Left ventricle myocardium inferior (tissue), 1 donor: ENCODE data around the gene GPATCH4. TPM values are rescaled to one million over a fixed set of nuclear protein-coding genes. Genes with fewer than 3 reads are reported as not detected.

Experiments used
- DNase-seq: peaks from one replicate; pipeline ENCODE4 v3.0.0-alpha.2; 2020
- H3K27ac ChIP-seq: fragments of 200-600 bp; replicated peaks from 2 replicates; pipeline ENCODE4 v1.8.0; 2021
- H3K27me3 ChIP-seq: fragments of 200-600 bp; 2 replicates; pipeline ENCODE4 v1.8.0; 2021; ENCODE audit warnings: low read depth
- H3K36me3 ChIP-seq: fragments of 200-600 bp; 2 replicates; pipeline ENCODE4 v1.8.0; 2021
- H3K4me1 ChIP-seq: fragments of 200-600 bp; 2 replicates; pipeline ENCODE4 v1.8.0; 2021
- H3K4me3 ChIP-seq: fragments of 200-600 bp; 2 replicates; pipeline ENCODE4 v1.8.0; 2021; ENCODE audit warnings: mild to moderate bottlenecking, moderate library complexity
- H3K9me3 ChIP-seq: fragments of 200-600 bp; replicated peaks from 2 replicates; pipeline ENCODE4 v1.8.0; 2021
- CTCF ChIP-seq: fragments of 200-600 bp; IDR thresholded peaks from 2 replicates; pipeline ENCODE4 v1.8.0; 2021; ENCODE audit warnings: antibody characterized with exemption, mild to moderate bottlenecking, borderline replicate concordance
- intact Hi-C: fragments of 100-400 bp; cut with micrococcal nuclease; formaldehyde crosslinking; loops from one replicate; pipeline ENCODE4 v1.11.0; 2022
- total RNA-seq: library from RNA; stranded (reverse); fragmentation: NEBNext Ultra II Directional; extraction: Animal tissue kit (Norgen Biotek cat#: 25700); gene quantifications from one replicate; pipeline ENCODE4 v1.2.1, GENCODE V29; 2021
- donor health status: DM: no; HTN: yes; CAD: no; lungs with severe emphysema.

The GPATCH4 gene
- total RNA-seq, 1 donor from 2014 or later, result 15.1 TPM

GRCh38 chr1:156566436-156566835 lies 34.8 kb downstream of the GPATCH4 start:
- intact Hi-C loops, result no loop called here
- Histone ChIP-seq H3K36me3 (no peaks in the 10 kb centered on the region), H3K27ac (no peak overlapping the region), H3K27me3 (no peaks in the 10 kb centered on the region), H3K4me3 (no peak overlapping the region), H3K4me1 (peaks cover 4% of the 10 kb centered on the region), H3K9me3 (no peaks in the 10 kb centered on the region)
- DNase-seq, result no peak
- TF ChIP-seq CTCF, result no peak

GRCh38 chr1:156565519-156565918 lies 35.8 kb downstream of the GPATCH4 start:
- Histone ChIP-seq H3K27me3 (no peaks in the 10 kb centered on the region), H3K9me3 (no peaks in the 10 kb centered on the region), H3K4me1 (no peaks in the 10 kb centered on the region), H3K4me3 (no peak overlapping the region), H3K36me3 (no peaks in the 10 kb centered on the region), H3K27ac (no peak overlapping the region)
- TF ChIP-seq CTCF, result no peak
- intact Hi-C loops, result no loop called here
- no peak for DNase-seq

DNA sequence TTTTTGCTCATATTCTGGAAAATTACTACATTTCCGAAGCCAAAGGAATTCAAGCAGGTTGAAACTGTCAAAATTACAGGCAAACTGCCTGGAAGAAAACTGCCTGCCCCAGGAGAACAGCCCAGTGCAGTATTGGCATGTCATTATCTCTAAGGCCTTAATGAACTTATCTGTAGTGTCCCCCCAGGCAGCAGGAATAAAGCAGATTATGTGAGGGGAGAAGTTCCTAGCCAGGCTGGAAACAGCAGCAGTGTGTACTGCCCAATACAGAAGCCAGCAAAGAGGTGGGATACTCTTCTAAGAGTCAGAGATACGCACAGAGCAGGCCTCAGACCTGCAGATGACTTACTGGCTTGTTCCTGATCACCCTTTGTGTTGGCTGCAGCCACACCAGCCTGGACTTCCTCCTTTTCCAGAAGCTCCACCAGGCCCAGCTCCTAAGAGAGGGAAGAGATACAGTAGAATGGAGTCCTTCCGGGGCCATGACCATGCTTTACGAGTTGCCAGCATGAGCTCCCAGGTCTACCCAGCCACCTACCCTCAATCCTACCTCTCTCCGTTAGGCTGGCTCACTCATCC lies 40.6 kb downstream of the GPATCH4 start:
- H3K36me3 ChIP-seq, result no peaks in the 10 kb centered on the region
- TF ChIP-seq CTCF, result no peak
- H3K27ac ChIP-seq, result peak overlapping the region; percentile 33
- intact Hi-C loops, result no loop called here
- no peak for DNase-seq
- H3K4me1 ChIP-seq, result no peaks in the 10 kb centered on the region
- H3K27me3 ChIP-seq, result no peaks in the 10 kb centered on the region
- H3K4me3 ChIP-seq, result no peak overlapping the region
- no peaks in the 10 kb centered on the region for H3K9me3 ChIP-seq

GRCh38 chr1:156559797-156560385 lies 41.4 kb downstream of the GPATCH4 start:
- no peaks in the 10 kb centered on the region for H3K27me3 ChIP-seq
- H3K27ac ChIP-seq, result no peak overlapping the region
- no peaks in the 10 kb centered on the region for H3K9me3 ChIP-seq
- TF ChIP-seq CTCF, result no peak
- H3K4me3 ChIP-seq, result no peak overlapping the region
- no peaks in the 10 kb centered on the region for H3K4me1 ChIP-seq
- intact Hi-C loops, result no loop called here
- H3K36me3 ChIP-seq, result no peaks in the 10 kb centered on the region
- DNase-seq, result no peak

GRCh38 chr1:156559086-156559796 lies 42.0 kb downstream of the GPATCH4 start:
- Histone ChIP-seq H3K9me3 (no peaks in the 10 kb centered on the region), H3K27ac (no peak overlapping the region)
- no peak for TF ChIP-seq CTCF

More at GRCh38 chr1:156559086-156559796, 42.0 kb downstream of the GPATCH4 start:
- DNase-seq, result no peak
- intact Hi-C loops, result no loop called here
- no peaks in the 10 kb centered on the region for H3K36me3 ChIP-seq
- H3K27me3 ChIP-seq, result no peaks in the 10 kb centered on the region
- H3K4me3 ChIP-seq, result no peak overlapping the region
- no peaks in the 10 kb centered on the region for H3K4me1 ChIP-seq
